Nephron progenitor cell (in vitro differentiated cells): Measurements from ENCODE around the gene HOXD12.

Experiments used
- DNase-seq: peaks from one replicate; pipeline ENCODE4 v3.0.0; 2021
- H3K27ac Mint-ChIP-seq: 2 replicates; pipeline ENCODE4 v1.8.0; 2021; ENCODE audit warnings: mild to moderate bottlenecking, moderate library complexity, mixed read lengths
- H3K27me3 Mint-ChIP-seq: 2 replicates; pipeline ENCODE4 v1.8.0; 2021; ENCODE audit warnings: mild to moderate bottlenecking, low read depth, mixed read lengths; ENCODE audit not compliant: poor library complexity
- H3K36me3 Mint-ChIP-seq: 2 replicates; pipeline ENCODE4 v1.8.0; 2021; ENCODE audit warnings: low read depth, mixed read lengths
- H3K4me1 Mint-ChIP-seq: 2 replicates; pipeline ENCODE4 v1.8.0; 2021; ENCODE audit warnings: mixed read lengths
- H3K4me3 Mint-ChIP-seq: 2 replicates; pipeline ENCODE4 v1.8.0; 2021; ENCODE audit warnings: mild to moderate bottlenecking, moderate library complexity, mixed read lengths
- H3K9me3 Mint-ChIP-seq: 2 replicates; pipeline ENCODE4 v1.8.0; 2021; ENCODE audit warnings: mild to moderate bottlenecking, moderate library complexity, mixed read lengths
- TF ChIP-seq, protein P1 (sequence below): fragments of 200-600 bp; sonication (generic); IDR thresholded peaks from 2 replicates; pipeline ENCODE4 v1.5.0; 2021; ENCODE audit warnings: antibody characterized with exemption

The HOXD12 gene

DNA sequence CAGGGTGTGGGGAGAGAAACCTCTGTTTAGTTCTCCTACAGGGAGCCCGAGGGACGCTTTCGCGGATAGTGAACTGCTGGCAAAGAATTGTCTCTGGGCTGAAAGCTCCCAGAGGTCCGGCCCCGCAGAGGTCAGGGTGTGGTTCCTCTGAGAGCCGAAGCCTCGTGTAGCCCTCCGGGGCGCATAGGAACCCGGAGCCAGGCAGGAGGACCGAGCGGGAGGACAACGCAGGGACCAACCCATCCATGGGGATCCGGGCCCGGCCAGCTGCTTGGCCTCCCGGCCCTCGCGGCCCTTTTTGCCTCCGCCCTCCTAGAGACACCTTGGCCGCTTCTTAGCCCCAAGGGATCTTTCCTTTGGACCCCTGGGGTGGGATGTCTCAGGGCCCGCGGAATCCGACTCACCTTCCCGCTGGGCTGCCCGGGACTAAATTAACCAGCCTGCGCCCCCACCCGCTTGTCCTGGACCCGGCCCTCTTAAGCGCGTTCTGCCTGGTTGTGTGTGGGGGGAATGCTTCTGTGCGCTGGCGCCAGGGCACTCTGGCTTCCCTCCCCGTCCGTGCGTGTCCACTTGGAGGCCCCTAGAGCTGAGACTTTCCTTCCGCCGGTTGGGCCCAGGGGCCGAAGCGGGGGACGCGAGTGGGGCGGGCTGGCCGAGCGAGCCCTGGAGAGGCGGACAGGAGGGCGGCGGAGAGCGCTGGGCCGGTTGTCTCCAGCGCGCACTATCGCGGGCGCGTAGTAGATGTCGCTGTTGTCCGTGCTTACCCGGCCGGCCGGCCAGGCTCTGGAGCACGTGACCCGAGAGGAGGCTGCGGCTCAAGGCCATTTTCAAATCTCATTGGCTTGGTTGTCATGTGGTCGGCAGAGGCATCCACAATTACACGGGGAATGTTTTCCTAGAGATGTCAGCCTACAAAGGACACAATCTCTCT is 16.6 kb downstream of the HOXD12 start, which contains the start of gene HOXD10:
HOXD10 (plus strand) TSS at position 896 of the 931 bp plus-strand sequence. CDS start 56 bp downstream, outside the sequence.
- peaks cover 96% of the 10 kb centered on the region for H3K4me1 Mint-ChIP-seq
- no peaks in the 10 kb centered on the region for H3K36me3 Mint-ChIP-seq
- peak within 1 kb of the TSS; percentile 86 for H3K4me3 Mint-ChIP-seq
- peak within 1 kb of the TSS; percentile 93 for H3K27ac Mint-ChIP-seq
- DNase-seq = peak; percentile 85
- TF ChIP-seq, protein P1, sequence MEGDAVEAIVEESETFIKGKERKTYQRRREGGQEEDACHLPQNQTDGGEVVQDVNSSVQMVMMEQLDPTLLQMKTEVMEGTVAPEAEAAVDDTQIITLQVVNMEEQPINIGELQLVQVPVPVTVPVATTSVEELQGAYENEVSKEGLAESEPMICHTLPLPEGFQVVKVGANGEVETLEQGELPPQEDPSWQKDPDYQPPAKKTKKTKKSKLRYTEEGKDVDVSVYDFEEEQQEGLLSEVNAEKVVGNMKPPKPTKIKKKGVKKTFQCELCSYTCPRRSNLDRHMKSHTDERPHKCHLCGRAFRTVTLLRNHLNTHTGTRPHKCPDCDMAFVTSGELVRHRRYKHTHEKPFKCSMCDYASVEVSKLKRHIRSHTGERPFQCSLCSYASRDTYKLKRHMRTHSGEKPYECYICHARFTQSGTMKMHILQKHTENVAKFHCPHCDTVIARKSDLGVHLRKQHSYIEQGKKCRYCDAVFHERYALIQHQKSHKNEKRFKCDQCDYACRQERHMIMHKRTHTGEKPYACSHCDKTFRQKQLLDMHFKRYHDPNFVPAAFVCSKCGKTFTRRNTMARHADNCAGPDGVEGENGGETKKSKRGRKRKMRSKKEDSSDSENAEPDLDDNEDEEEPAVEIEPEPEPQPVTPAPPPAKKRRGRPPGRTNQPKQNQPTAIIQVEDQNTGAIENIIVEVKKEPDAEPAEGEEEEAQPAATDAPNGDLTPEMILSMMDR = peak; percentile 54
- peaks cover 74% of the 10 kb centered on the region for H3K27me3 Mint-ChIP-seq
- H3K9me3 Mint-ChIP-seq = no peaks in the 10 kb centered on the region

DNA sequence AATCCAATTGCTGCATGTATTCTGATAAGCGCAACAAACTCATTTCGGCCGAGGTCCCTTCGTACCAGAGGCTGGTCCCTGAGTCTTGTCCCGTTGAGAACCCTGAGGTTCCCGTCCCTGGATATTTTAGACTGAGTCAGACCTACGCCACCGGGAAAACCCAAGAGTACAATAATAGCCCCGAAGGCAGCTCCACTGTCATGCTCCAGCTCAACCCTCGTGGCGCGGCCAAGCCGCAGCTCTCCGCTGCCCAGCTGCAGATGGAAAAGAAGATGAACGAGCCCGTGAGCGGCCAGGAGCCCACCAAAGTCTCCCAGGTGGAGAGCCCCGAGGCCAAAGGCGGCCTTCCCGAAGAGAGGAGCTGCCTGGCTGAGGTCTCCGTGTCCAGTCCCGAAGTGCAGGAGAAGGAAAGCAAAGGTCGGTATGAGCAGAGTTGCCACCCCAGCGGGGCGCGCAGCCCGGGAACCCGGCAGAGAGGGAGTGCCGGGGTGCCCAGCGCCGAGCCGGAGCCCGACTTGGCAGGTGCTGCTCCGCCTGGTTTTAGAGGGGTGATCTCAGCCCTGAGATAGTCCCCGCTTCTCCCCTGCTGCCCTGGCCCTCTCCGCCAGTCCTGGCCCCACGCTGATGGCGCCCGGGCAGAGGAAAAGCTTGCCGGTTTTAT is 17.7 kb downstream of the HOXD12 start:
- peaks cover 85% of the 10 kb centered on the region for H3K4me1 Mint-ChIP-seq
- H3K4me3 Mint-ChIP-seq = peak overlapping the region; percentile 86
- no peaks in the 10 kb centered on the region for H3K9me3 Mint-ChIP-seq
- no peaks in the 10 kb centered on the region for H3K36me3 Mint-ChIP-seq
- peak overlapping the region; percentile 93 for H3K27ac Mint-ChIP-seq
- peak; percentile 20 for DNase-seq
- TF ChIP-seq, protein P1 = no peak
- H3K27me3 Mint-ChIP-seq = peaks cover 63% of the 10 kb centered on the region

DNA sequence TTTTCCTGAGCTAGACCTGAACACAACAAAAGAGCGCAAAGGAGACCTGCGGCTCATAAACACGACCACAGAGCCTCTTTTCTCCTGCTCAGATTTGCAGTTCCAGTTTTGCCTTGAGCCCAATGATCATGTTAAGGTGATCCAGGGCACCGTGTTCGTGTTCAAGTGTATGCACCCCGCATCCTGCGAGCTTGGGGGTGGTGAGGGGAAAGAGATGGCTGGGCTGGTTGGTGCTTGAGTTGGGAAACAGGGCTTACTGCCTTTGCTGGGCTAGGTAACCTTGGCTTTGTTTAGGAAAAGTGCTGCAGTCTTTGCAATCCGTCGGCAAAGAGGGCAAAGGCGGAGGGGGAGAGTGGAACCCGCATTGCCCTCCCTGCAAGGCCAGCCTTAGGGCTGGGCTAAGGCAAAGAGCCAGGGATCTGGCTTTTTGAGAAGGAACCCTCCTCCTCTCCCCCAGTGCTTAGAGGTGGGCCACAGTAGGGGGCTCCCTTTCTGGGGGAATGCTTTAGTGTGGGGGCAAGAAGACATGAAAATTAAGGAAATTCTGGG is 18.3 kb downstream of the HOXD12 start:
- peak; percentile 11 for DNase-seq
- TF ChIP-seq, protein P1 = no peak
- Mint-ChIP-seq H3K9me3 (no peaks in the 10 kb centered on the region), H3K4me3 (peak overlapping the region; percentile 86), H3K27ac (peak overlapping the region; percentile 56), H3K4me1 (peaks cover 79% of the 10 kb centered on the region), H3K36me3 (no peaks in the 10 kb centered on the region), H3K27me3 (peaks cover 57% of the 10 kb centered on the region)

DNA sequence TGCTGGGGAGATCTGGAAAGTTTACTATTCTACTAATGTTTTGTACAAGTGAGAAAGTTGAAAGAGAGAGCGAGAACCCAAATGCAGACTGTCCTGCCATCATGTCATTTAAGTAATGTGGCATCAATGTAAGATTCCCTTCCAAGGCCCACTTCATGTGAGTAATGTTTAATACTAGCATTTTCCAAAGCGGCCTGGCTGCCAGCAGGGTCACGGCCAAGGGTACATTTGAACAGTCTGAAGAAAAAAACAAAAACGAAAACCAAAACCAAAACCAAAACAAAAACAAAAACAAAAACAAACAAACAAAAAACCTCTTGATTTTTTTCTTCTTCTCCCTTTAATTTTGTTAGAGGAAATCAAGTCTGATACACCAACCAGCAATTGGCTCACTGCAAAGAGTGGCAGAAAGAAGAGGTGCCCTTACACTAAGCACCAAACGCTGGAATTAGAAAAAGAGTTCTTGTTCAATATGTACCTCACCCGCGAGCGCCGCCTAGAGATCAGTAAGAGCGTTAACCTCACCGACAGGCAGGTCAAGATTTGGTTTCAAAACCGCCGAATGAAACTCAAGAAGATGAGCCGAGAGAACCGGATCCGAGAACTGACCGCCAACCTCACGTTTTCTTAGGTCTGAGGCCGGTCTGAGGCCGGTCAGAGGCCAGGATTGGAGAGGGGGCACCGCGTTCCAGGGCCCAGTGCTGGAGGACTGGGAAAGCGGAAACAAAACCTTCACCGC is 19.2 kb downstream of the HOXD12 start:
- Mint-ChIP-seq H3K4me1 (peaks cover 70% of the 10 kb centered on the region), H3K4me3 (peak overlapping the region; percentile 86), H3K36me3 (peaks cover 2% of the 10 kb centered on the region), H3K9me3 (no peaks in the 10 kb centered on the region), H3K27ac (peak overlapping the region; percentile 97), H3K27me3 (peaks cover 48% of the 10 kb centered on the region)
- TF ChIP-seq, protein P1 = peak; percentile 72
- peak; percentile 77 for DNase-seq

DNA sequence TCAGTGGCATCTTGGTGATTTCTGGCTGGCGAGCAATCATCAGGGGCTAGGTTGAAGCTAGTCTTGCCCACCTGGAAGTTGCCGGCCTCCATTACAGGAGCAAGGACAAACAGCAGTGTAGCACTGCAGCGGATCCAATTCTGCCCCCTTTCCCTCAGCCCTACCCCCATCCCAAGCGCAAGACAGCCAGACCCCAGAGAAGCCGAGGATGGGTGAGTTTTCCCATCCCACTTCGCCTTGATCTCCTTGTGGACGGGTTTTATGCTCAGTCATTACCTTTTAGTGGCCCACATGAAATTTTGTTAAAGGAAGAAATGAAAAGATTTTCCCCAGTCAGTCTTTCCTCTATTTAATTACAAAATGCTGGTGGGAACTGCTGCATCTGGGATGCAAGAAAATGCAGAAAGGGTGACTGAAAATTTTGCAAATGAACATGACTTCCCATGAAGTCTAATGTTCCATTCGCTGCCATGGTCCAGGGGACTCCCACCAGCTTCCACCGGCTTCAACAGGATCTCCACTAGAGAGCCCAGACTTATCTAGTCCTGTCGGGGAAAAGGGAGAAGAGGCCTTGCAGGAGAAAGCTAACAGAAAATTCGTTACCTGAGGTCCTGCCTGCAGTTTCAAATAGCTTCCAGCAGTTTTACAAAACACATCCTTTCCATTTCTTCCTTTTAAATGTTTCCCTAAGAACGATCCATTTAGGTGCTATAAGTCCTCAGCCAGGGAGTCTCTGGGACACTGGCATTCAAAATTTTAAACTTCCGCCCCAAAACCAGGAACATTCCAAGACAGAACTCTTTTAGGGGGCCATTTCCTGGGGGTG is 21.0 kb downstream of the HOXD12 start:
- no peak for DNase-seq
- peak overlapping the region; percentile 99 for H3K27ac Mint-ChIP-seq
- H3K27me3 Mint-ChIP-seq = peaks cover 33% of the 10 kb centered on the region
- H3K4me3 Mint-ChIP-seq = peak overlapping the region; percentile 86
- peaks cover 68% of the 10 kb centered on the region for H3K4me1 Mint-ChIP-seq
- TF ChIP-seq, protein P1 = no peak
- H3K9me3 Mint-ChIP-seq = no peaks in the 10 kb centered on the region
- H3K36me3 Mint-ChIP-seq = peaks cover 13% of the 10 kb centered on the region
